GM12874 (cell line): ENCODE measurements around the gene IL1RL2.

ENCODE experiments used
- CTCF ChIP-seq: IDR thresholded peaks from 2 replicates; pipeline ENCODE4 v1.5.1; 2011; ENCODE audit warnings: low read depth, mild to moderate bottlenecking, control low read depth, low read length, moderate library complexity; ENCODE audit not compliant: insufficient read depth

Gene IL1RL2

GRCh38 chr2:102277202-102277700 lies 90.4 kb downstream of the IL1RL2 start:
- no peak for TF ChIP-seq CTCF

- no peak for TF ChIP-seq CTCF
Observed at GRCh38 chr2:102278720-102279390, 92.0 kb downstream of the IL1RL2 start.

- TF ChIP-seq CTCF: no peak
Observed at GRCh38 chr2:102279391-102279735, 92.5 kb downstream of the IL1RL2 start.

- no peak for TF ChIP-seq CTCF
Observed at GRCh38 chr2:102282678-102283091, 95.9 kb downstream of the IL1RL2 start.

GRCh38 chr2:102283996-102284395 lies 97.2 kb downstream of the IL1RL2 start:
- TF ChIP-seq CTCF: no peak

- no peak for TF ChIP-seq CTCF
Observed at GRCh38 chr2:102284611-102285010, 97.8 kb downstream of the IL1RL2 start.

GRCh38 chr2:102285368-102285767 lies 98.5 kb downstream of the IL1RL2 start:
- TF ChIP-seq CTCF: no peak
